Esophagus muscularis mucosa (tissue), 4 donors: Measurements from ENCODE around the gene NEXN. TPM values are rescaled to one million over a fixed set of nuclear protein-coding genes. Genes with fewer than 3 reads are reported as not detected.

ENCODE experiments used
- DNase-seq: peaks from one replicate; pipeline ENCODE4 v3.0.0-alpha.2; 2017; ENCODE audit errors: extremely low spot score
- H3K27ac ChIP-seq, 4 donors: fragments of 200-600 bp; sonication (generic); replicated peaks in 1 of 4; 1 replicate in 3 of 4; 2 replicates in 1 of 4; pipeline ENCODE4 v1.5.1; 2016 to 2019; ENCODE audit warnings: mild to moderate bottlenecking in 1 of 4
- H3K27me3 ChIP-seq, 4 donors: fragments of 200-600 bp; sonication (generic); one replicate each; pipeline versions ENCODE4 v1.5.1 to v1.6.0; 2016 to 2019
- H3K36me3 ChIP-seq, 4 donors: fragments of 200-600 bp; sonication (generic); one replicate each; pipeline ENCODE4 v1.5.1; 2016 to 2019
- H3K4me1 ChIP-seq, 4 donors: fragments of 200-600 bp; sonication (generic); one replicate each; pipeline ENCODE4 v1.5.1; 2016 to 2019
- H3K4me3 ChIP-seq, 4 donors: fragments of 200-600 bp; sonication (generic); 1 replicate in 2 of 4; 2 replicates in 2 of 4; pipeline ENCODE4 v1.5.1; 2016 to 2019; ENCODE audit warnings: mild to moderate bottlenecking in 4 of 4, moderate library complexity in 1 of 4
- H3K9me3 ChIP-seq, 4 donors: fragments of 200-600 bp; sonication (generic); 1 replicate in 3 of 4; 2 replicates in 1 of 4; pipeline ENCODE4 v1.5.1; 2016 to 2019
- CTCF ChIP-seq, 3 experiments: fragments of 200-600 bp in 2 of 3; fragments of 450-650 bp in 1 of 3; sonication (generic) in 2 of 3; IDR thresholded peaks; one replicate each; pipeline ENCODE4 v1.5.1; 2017 to 2019; ENCODE audit warnings: antibody characterized with exemption in 3 of 3, mild to moderate bottlenecking in 2 of 3, moderate library complexity in 1 of 3
- EP300 ChIP-seq: sonication (generic); formaldehyde crosslinking; IDR thresholded peaks from one replicate; pipeline ENCODE4 v1.6.1; 2017; ENCODE audit warnings: antibody characterized with exemption
- POLR2A ChIP-seq: fragments of 450-650 bp; IDR thresholded peaks from one replicate; pipeline ENCODE4 v1.6.1; 2017; ENCODE audit warnings: antibody characterized with exemption, moderate library complexity, mild to moderate bottlenecking, low read depth
- POLR2AphosphoS5 ChIP-seq, 2 donors: sonication (generic); formaldehyde crosslinking; IDR thresholded peaks; one replicate each; pipeline ENCODE4 v1.6.1; 2017; ENCODE audit warnings: antibody characterized with exemption in 2 of 2
- WGBS: methylation state at CpG from one replicate; pipeline ENCODE4 v1.1.5; 2018; 5-methylcytosine and 5-hydroxymethylcytosine counted together
- intact Hi-C: fragments of 100-400 bp; cut with DNase I; formaldehyde crosslinking; loops from one replicate; pipeline ENCODE4 v1.15.1; 2023
- total RNA-seq, 4 donors: library from RNA; depleted of rRNA; stranded (reverse); fragments of >200 nt; gene quantifications; one replicate each; pipeline versions ENCODE4 v1.1.0 to v1.2.1, GENCODE V29; 2016

Gene NEXN
- total RNA-seq, 4 donors from 2014 or later, result 153 to 272 (median 240) TPM

GRCh38 chr1:77961392-77961791 lies 73.0 kb downstream of the NEXN start:
- Histone ChIP-seq H3K27me3 (no peaks in the 10 kb centered on the region), H3K4me3 (no peak overlapping the region), H3K9me3 (no peaks in the 10 kb centered on the region), H3K27ac (no peak overlapping the region), H3K4me1 (peaks cover 0 to 8% (median 3%) of the 10 kb centered on the region in 4 donors), H3K36me3 (peaks cover 61 to 100% (median 97%) of the 10 kb centered on the region in 4 donors)
- TF ChIP-seq POLR2AphosphoS5 (IDR thresholded peaks at IDR 0.05) (no peak), POLR2A (no peak), EP300 (no peak), CTCF (IDR thresholded peaks at IDR 0.05) (no peak)
- no peak for DNase-seq
- intact Hi-C loops, result no loop called here
- WGBS, result 64% methylated on average over 2 of the region's 2 CpGs

GRCh38 chr1:77966291-77966690 lies 77.9 kb downstream of the NEXN start:
- Histone ChIP-seq H3K9me3 (no peaks in the 10 kb centered on the region), H3K27me3 (no peaks in the 10 kb centered on the region), H3K4me1 (peaks cover 16 to 35% (median 30%) of the 10 kb centered on the region in 4 donors), H3K4me3 (no peak overlapping the region), H3K27ac (no peak overlapping the region), H3K36me3 (peaks cover 47 to 84% (median 78%) of the 10 kb centered on the region in 4 donors)
- intact Hi-C loops, result loop anchor here (5.0 kb wide), 1 partner anchor 44 kb away; no protein-coding TSS in a partner anchor
- TF ChIP-seq CTCF (IDR thresholded peaks at IDR 0.05) (no peak), POLR2A (no peak), EP300 (no peak), POLR2AphosphoS5 (IDR thresholded peaks at IDR 0.05) (no peak)
- 95% methylated on average over 3 of the region's 3 CpGs for WGBS
- DNase-seq, result no peak

GRCh38 chr1:77970192-77970591 lies 81.8 kb downstream of the NEXN start:
- Histone ChIP-seq H3K27me3 (no peaks in the 10 kb centered on the region), H3K4me3 (no peak overlapping the region), H3K9me3 (no peaks in the 10 kb centered on the region), H3K4me1 (peaks cover 37 to 72% (median 67%) of the 10 kb centered on the region in 4 donors), H3K36me3 (peaks cover 17 to 52% (median 41%) of the 10 kb centered on the region in 4 donors), H3K27ac (no peak overlapping the region)
- 53% methylated on average over 1 of the region's 1 CpG for WGBS
- no peak for DNase-seq
- TF ChIP-seq POLR2A (no peak), EP300 (no peak), POLR2AphosphoS5 (IDR thresholded peaks at IDR 0.05) (no peak)
- intact Hi-C loops, result no loop called here

GRCh38 chr1:77972080-77972479 lies 83.7 kb downstream of the NEXN start:
- Histone ChIP-seq H3K9me3 (no peaks in the 10 kb centered on the region), H3K4me3 (no peak overlapping the region), H3K27ac (peak overlapping the region in 1 of 4 donors; percentile 10), H3K36me3 (peaks cover 0 to 33% (median 23%) of the 10 kb centered on the region in 4 donors), H3K4me1 (peaks cover 54 to 90% (median 83%) of the 10 kb centered on the region in 4 donors), H3K27me3 (no peaks in the 10 kb centered on the region)
- intact Hi-C loops, result no loop called here
- DNase-seq, result no peak
- no peak for TF ChIP-seq EP300
- no peak for TF ChIP-seq POLR2A
- no peak for TF ChIP-seq POLR2AphosphoS5 (IDR thresholded peaks at IDR 0.05)
- TF ChIP-seq CTCF (IDR thresholded peaks at IDR 0.05), result no peak
- 71% methylated on average over 3 of the region's 3 CpGs for WGBS

GRCh38 chr1:77975386-77975785 lies 87.0 kb downstream of the NEXN start:
- Histone ChIP-seq H3K27me3 (no peaks in the 10 kb centered on the region), H3K4me1 (peaks cover 50 to 77% (median 71%) of the 10 kb centered on the region in 4 donors), H3K4me3 (peak overlapping the region; percentile 63 to 85 (median 71)), H3K9me3 (no peaks in the 10 kb centered on the region), H3K36me3 (peaks cover 0 to 7% (median 2%) of the 10 kb centered on the region in 4 donors), H3K27ac (peak overlapping the region; percentile 89 to 97 (median 95))
- TF ChIP-seq EP300 (no peak), POLR2AphosphoS5 (IDR thresholded peaks at IDR 0.05) (no peak), CTCF (IDR thresholded peaks at IDR 0.05) (no peak), POLR2A (no peak)
- DNase-seq, result no peak
- 17% methylated on average over 4 of the region's 4 CpGs for WGBS
- intact Hi-C loops, result loop anchor here (5.0 kb wide), 1 partner anchor 137 kb away; no protein-coding TSS in a partner anchor
